Measurements from ENCODE around the gene MAK.
A peak's percentile ranks its signal among the peaks of the same experiment; 100 is the strongest.
"Not testable (repeated sequence)": the region's sequence is repeated elsewhere in the genome, so short reads cannot be mapped to it uniquely, and the experiment has no call there.

Gene MAK

DNA sequence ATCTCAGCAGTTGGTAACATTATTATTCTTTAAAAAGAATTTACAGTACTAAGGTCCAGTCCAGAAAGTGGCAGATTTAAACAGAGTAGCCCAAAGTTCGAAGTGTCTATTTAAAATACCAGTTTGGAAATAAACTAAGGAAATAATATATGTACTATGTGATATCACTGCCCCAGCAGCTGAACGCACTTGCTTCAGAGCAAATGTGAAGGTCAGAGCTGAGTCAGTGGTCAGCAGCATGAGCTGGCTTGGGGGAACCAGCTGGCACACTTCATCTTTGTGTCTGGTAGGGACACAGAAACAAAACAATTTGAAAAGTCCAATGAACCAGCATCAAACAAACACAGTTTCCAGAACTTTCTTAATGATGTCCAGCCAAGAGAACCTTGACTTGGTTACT, 75.3 kb downstream of the MAK start:
- no peak overlapping the region for H3K27ac ChIP-seq (ENCODE audit: insufficient read depth in 1 of 2, low read depth in 1 of 2, low read length in 2 of 2, poor library complexity in 1 of 2, severe bottlenecking in 2 of 2)
- H3K36me3 ChIP-seq (ENCODE audit: control insufficient read depth in 4 of 4, insufficient read depth in 4 of 4, low read length in 3 of 4), result peaks cover 0 to 10% (median 7%) of the 10 kb centered on the region in 4 experiments
- no peak overlapping the region for H3K4me3 ChIP-seq (ENCODE audit: control insufficient read depth in 1 of 7, extremely low read depth in 1 of 7, insufficient read depth in 4 of 7, low read depth in 2 of 7, low read length in 6 of 7)
- POLR2A ChIA-PET, result no interaction called here
- H3K27me3 ChIP-seq (replicated peaks in 2 of 5; ENCODE audit: control insufficient read depth in 4 of 5, insufficient read depth in 5 of 5, low read length in 4 of 5), result no peaks in the 10 kb centered on the region
- CTCF ChIA-PET, result no interaction called here
- no peaks in the 10 kb centered on the region for H3K4me1 ChIP-seq (ENCODE audit: control extremely low read depth in 1 of 4, control insufficient read depth in 4 of 4, insufficient read depth in 4 of 4, low read length in 3 of 4)
- no peak for DNase-seq
- no peaks in the 10 kb centered on the region for H3K9me3 ChIP-seq (ENCODE audit: control extremely low read depth in 1 of 5, control insufficient read depth in 4 of 5, insufficient read depth in 2 of 5, low read depth in 1 of 5, low read length in 4 of 5)
- 100% methylated on average over 1 of the region's 2 CpGs for WGBS (ENCODE audit: insufficient coverage)

DNA sequence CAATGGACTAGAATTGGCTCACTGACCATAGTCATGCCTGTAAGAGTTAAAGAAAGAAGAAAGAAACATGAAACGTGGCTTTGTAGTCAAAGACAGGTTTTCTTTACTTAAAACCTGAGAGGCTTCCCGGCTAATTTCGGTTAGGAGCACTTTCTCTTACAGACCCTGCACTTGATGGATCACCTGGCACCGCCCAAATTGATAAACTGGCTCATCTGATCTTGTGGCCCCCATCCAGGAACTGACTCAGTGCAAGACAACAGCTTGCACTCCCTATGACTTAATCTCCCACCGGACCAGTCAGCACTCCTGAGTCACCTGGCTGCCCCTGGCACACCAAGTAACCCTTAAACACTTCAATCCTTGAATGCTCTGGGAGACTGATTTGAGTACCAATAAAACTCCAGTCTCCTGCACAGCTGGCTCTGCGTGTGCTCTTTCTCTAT, 78.4 kb downstream of the MAK start:
- 96% methylated on average over 6 of the region's 6 CpGs for WGBS (ENCODE audit: insufficient coverage)
- no peaks in the 10 kb centered on the region for H3K27me3 ChIP-seq (replicated peaks in 2 of 5; ENCODE audit: control insufficient read depth in 4 of 5, insufficient read depth in 5 of 5, low read length in 4 of 5)
- H3K36me3 ChIP-seq (ENCODE audit: control insufficient read depth in 4 of 4, insufficient read depth in 4 of 4, low read length in 3 of 4), result peaks cover 1 to 29% (median 12%) of the 10 kb centered on the region in 4 experiments
- H3K4me3 ChIP-seq (ENCODE audit: control insufficient read depth in 1 of 7, extremely low read depth in 1 of 7, insufficient read depth in 4 of 7, low read depth in 2 of 7, low read length in 6 of 7), result no peak overlapping the region
- no peaks in the 10 kb centered on the region for H3K4me1 ChIP-seq (ENCODE audit: control extremely low read depth in 1 of 4, control insufficient read depth in 4 of 4, insufficient read depth in 4 of 4, low read length in 3 of 4)
- CTCF ChIA-PET, result interaction anchor here (0.6 to 3.4 kb wide), 7 partner anchors 9 to 295 kb away, joined by 3 to 20 read pairs (median 6); partner anchors contain the start of gene TMEM14B
- no peak for DNase-seq
- POLR2A ChIA-PET, result no interaction called here
- no peaks in the 10 kb centered on the region for H3K9me3 ChIP-seq (ENCODE audit: control extremely low read depth in 1 of 5, control insufficient read depth in 4 of 5, insufficient read depth in 2 of 5, low read depth in 1 of 5, low read length in 4 of 5)
- no peak overlapping the region for H3K27ac ChIP-seq (ENCODE audit: insufficient read depth in 1 of 2, low read depth in 1 of 2, low read length in 2 of 2, poor library complexity in 1 of 2, severe bottlenecking in 2 of 2)

GRCh38 chr6:10759312-10759839, 79.0 kb downstream of the MAK start:
- DNase-seq, result peak; percentile 60 to 80 (median 76)
- WGBS (ENCODE audit: insufficient coverage), result 89% methylated on average over 3 of the region's 3 CpGs
- ChIA-PET POLR2A (no interaction called here), CTCF (interaction anchor here (0.6 to 3.4 kb wide), 8 partner anchors 9 to 295 kb away, joined by 3 to 20 read pairs (median 5); partner anchors contain the start of gene TMEM14B)
- Histone ChIP-seq H3K36me3 (ENCODE audit: control insufficient read depth in 4 of 4, insufficient read depth in 4 of 4, low read length in 3 of 4) (peaks cover 4 to 35% (median 17%) of the 10 kb centered on the region in 4 experiments), H3K27ac (ENCODE audit: insufficient read depth in 1 of 2, low read depth in 1 of 2, low read length in 2 of 2, poor library complexity in 1 of 2, severe bottlenecking in 2 of 2) (no peak overlapping the region), H3K27me3 (replicated peaks in 2 of 5; ENCODE audit: control insufficient read depth in 4 of 5, insufficient read depth in 5 of 5, low read length in 4 of 5) (no peaks in the 10 kb centered on the region), H3K4me3 (ENCODE audit: control insufficient read depth in 1 of 7, extremely low read depth in 1 of 7, insufficient read depth in 4 of 7, low read depth in 2 of 7, low read length in 6 of 7) (no peak overlapping the region), H3K9me3 (ENCODE audit: control extremely low read depth in 1 of 5, control insufficient read depth in 4 of 5, insufficient read depth in 2 of 5, low read depth in 1 of 5, low read length in 4 of 5) (no peaks in the 10 kb centered on the region), H3K4me1 (ENCODE audit: control extremely low read depth in 1 of 4, control insufficient read depth in 4 of 4, insufficient read depth in 4 of 4, low read length in 3 of 4) (no peaks in the 10 kb centered on the region)

DNA sequence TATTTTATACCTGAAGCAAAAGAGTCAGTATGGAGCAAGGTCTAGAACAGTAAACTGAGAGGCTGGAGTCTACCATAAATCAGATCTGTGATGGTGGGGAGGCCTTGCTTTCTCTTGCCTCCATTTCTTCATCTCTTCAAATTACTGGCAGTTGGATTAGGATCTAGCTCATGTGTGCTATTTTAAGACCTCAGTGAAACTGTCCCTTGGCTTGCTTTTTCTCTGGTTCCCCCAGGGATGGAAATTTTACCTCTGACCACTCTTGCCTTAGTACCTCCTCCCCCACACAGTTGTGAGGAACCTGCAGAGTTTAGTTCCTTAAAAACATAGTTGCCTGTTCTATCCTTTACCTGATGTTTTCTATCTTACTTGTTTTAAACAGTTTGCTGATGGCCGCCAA, 82.3 kb downstream of the MAK start:
- POLR2A ChIA-PET, result no interaction called here
- Histone ChIP-seq H3K36me3 (ENCODE audit: control insufficient read depth in 4 of 4, insufficient read depth in 4 of 4, low read length in 3 of 4) (peaks cover 12 to 66% (median 34%) of the 10 kb centered on the region in 4 experiments), H3K27me3 (replicated peaks in 2 of 5; ENCODE audit: control insufficient read depth in 4 of 5, insufficient read depth in 5 of 5, low read length in 4 of 5) (no peaks in the 10 kb centered on the region), H3K27ac (ENCODE audit: insufficient read depth in 1 of 2, low read depth in 1 of 2, low read length in 2 of 2, poor library complexity in 1 of 2, severe bottlenecking in 2 of 2) (no peak overlapping the region), H3K9me3 (ENCODE audit: control extremely low read depth in 1 of 5, control insufficient read depth in 4 of 5, insufficient read depth in 2 of 5, low read depth in 1 of 5, low read length in 4 of 5) (no peaks in the 10 kb centered on the region), H3K4me3 (ENCODE audit: control insufficient read depth in 1 of 7, extremely low read depth in 1 of 7, insufficient read depth in 4 of 7, low read depth in 2 of 7, low read length in 6 of 7) (no peak overlapping the region), H3K4me1 (ENCODE audit: control extremely low read depth in 1 of 4, control insufficient read depth in 4 of 4, insufficient read depth in 4 of 4, low read length in 3 of 4) (no peaks in the 10 kb centered on the region)
- DNase-seq, result no peak
- CTCF ChIA-PET, result interaction anchor here (0.6 to 2.2 kb wide), 5 partner anchors 8 to 303 kb away, joined by 3 to 6 read pairs (median 4); no protein-coding TSS in a partner anchor
- whole genome bisulfite sequencing (ENCODE audit: insufficient coverage), result 100% methylated on average over 1 of the region's 1 CpG

DNA sequence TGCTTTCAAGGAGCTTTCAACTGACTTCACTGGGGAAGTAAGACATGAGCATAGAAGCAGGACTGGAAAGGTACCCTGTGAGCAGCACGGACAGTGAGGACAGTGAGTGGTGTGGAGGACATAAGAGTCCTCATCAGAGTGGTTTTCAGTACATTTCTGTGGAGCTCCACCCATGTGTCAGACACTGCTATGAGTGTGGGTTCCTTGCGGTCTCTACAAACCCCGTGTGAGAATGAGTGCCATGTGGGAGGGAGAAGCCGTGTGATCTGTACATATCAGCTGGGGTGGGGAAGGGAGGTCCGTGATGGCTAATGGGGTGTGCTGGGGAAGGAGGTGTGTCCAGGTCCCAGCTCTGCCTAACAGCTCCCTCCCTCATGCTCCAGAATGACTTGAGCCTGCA, 86.6 kb downstream of the MAK start:
- Histone ChIP-seq H3K4me1 (ENCODE audit: control extremely low read depth in 1 of 4, control insufficient read depth in 4 of 4, insufficient read depth in 4 of 4, low read length in 3 of 4) (peaks cover 11 to 26% (median 15%) of the 10 kb centered on the region in 4 experiments), H3K36me3 (ENCODE audit: control insufficient read depth in 4 of 4, insufficient read depth in 4 of 4, low read length in 3 of 4) (peaks cover 12 to 61% (median 31%) of the 10 kb centered on the region in 4 experiments)
- DNase-seq; H3K27ac ChIP-seq (ENCODE audit: insufficient read depth in 1 of 2, low read depth in 1 of 2, low read length in 2 of 2, poor library complexity in 1 of 2, severe bottlenecking in 2 of 2); H3K27me3 ChIP-seq (replicated peaks in 2 of 5; ENCODE audit: control insufficient read depth in 4 of 5, insufficient read depth in 5 of 5, low read length in 4 of 5); H3K4me3 ChIP-seq (ENCODE audit: control insufficient read depth in 1 of 7, extremely low read depth in 1 of 7, insufficient read depth in 4 of 7, low read depth in 2 of 7, low read length in 6 of 7); H3K9me3 ChIP-seq (ENCODE audit: control extremely low read depth in 1 of 5, control insufficient read depth in 4 of 5, insufficient read depth in 2 of 5, low read depth in 1 of 5, low read length in 4 of 5); POLR2A ChIA-PET; CTCF ChIA-PET: not testable (repeated sequence)
- WGBS (ENCODE audit: insufficient coverage), result 100% methylated on average over 1 of the region's 5 CpGs

GRCh38 chr6:10750568-10750967, 87.8 kb downstream of the MAK start:
- DNase-seq; POLR2A ChIA-PET; H3K27ac ChIP-seq (ENCODE audit: insufficient read depth in 1 of 2, low read depth in 1 of 2, low read length in 2 of 2, poor library complexity in 1 of 2, severe bottlenecking in 2 of 2); H3K9me3 ChIP-seq (ENCODE audit: control extremely low read depth in 1 of 5, control insufficient read depth in 4 of 5, insufficient read depth in 2 of 5, low read depth in 1 of 5, low read length in 4 of 5); H3K27me3 ChIP-seq (replicated peaks in 2 of 5; ENCODE audit: control insufficient read depth in 4 of 5, insufficient read depth in 5 of 5, low read length in 4 of 5); H3K4me3 ChIP-seq (ENCODE audit: control insufficient read depth in 1 of 7, extremely low read depth in 1 of 7, insufficient read depth in 4 of 7, low read depth in 2 of 7, low read length in 6 of 7): not testable (repeated sequence)
- CTCF ChIA-PET, result interaction anchor here (1.0 kb wide), 1 partner anchor 184 kb away, joined by 3 read pairs; no protein-coding TSS in a partner anchor
- 100% methylated on average over 1 of the region's 6 CpGs for WGBS (ENCODE audit: insufficient coverage)
- Histone ChIP-seq H3K36me3 (ENCODE audit: control insufficient read depth in 4 of 4, insufficient read depth in 4 of 4, low read length in 3 of 4) (peaks cover 12 to 54% (median 29%) of the 10 kb centered on the region in 4 experiments), H3K4me1 (ENCODE audit: control extremely low read depth in 1 of 4, control insufficient read depth in 4 of 4, insufficient read depth in 4 of 4, low read length in 3 of 4) (peaks cover 11 to 31% (median 16%) of the 10 kb centered on the region in 4 experiments)

DNA sequence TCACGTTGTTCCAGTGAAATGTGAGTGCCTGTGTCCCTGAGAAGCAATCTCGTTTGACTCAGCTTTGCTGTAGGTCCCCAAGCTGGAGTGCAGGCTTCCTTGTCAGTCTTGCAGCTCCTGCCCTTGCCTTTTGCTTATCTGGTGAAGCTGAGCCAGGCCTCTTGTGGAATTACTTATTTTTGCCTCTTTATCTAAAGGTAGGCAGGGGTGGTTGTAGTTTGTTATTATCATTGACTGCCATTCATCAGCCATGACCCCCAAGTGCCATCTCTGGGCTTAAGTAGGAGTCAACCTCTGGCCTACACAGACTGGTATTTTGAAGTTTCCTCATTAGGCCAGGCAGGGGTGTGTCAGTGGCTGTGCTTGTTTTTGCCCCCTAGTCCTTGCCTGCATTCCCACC, 88.6 kb downstream of the MAK start:
- POLR2A ChIA-PET, result no interaction called here
- WGBS (ENCODE audit: insufficient coverage), result 77% methylated on average over 2 of the region's 2 CpGs

More for the DNA sequence above, 88.6 kb downstream of the MAK start:
- peak; percentile 8 to 67 (median 36) for DNase-seq
- no peak overlapping the region for H3K4me3 ChIP-seq (ENCODE audit: control insufficient read depth in 1 of 7, extremely low read depth in 1 of 7, insufficient read depth in 4 of 7, low read depth in 2 of 7, low read length in 6 of 7)
- no peaks in the 10 kb centered on the region for H3K9me3 ChIP-seq (ENCODE audit: control extremely low read depth in 1 of 5, control insufficient read depth in 4 of 5, insufficient read depth in 2 of 5, low read depth in 1 of 5, low read length in 4 of 5)
- peak overlapping the region in 1 of 2 experiments; percentile 50 for H3K27ac ChIP-seq (ENCODE audit: insufficient read depth in 1 of 2, low read depth in 1 of 2, low read length in 2 of 2, poor library complexity in 1 of 2, severe bottlenecking in 2 of 2)
- no peaks in the 10 kb centered on the region for H3K27me3 ChIP-seq (replicated peaks in 2 of 5; ENCODE audit: control insufficient read depth in 4 of 5, insufficient read depth in 5 of 5, low read length in 4 of 5)
- H3K4me1 ChIP-seq (ENCODE audit: control extremely low read depth in 1 of 4, control insufficient read depth in 4 of 4, insufficient read depth in 4 of 4, low read length in 3 of 4), result peaks cover 11 to 31% (median 16%) of the 10 kb centered on the region in 4 experiments
- CTCF ChIA-PET, result interaction anchor here (4.4 kb wide), 1 partner anchor 10 kb away, joined by 20 read pairs; no protein-coding TSS in a partner anchor
- peaks cover 9 to 46% (median 25%) of the 10 kb centered on the region in 4 experiments for H3K36me3 ChIP-seq (ENCODE audit: control insufficient read depth in 4 of 4, insufficient read depth in 4 of 4, low read length in 3 of 4)
